ENCODE results near the gene TMEM229B. TPM values are rescaled to one million over a fixed set of nuclear protein-coding genes. Genes with fewer than 3 reads are reported as not detected.

TMEM229B gene
- total and polyA plus RNA-seq, 2 donors (not counting 1 experiment from before 2014, with no cell fraction given): 6.9 to 8.2 TPM

- intact Hi-C loops (cut with micrococcal nuclease): no loop called here
- no peak for TF ChIP-seq CTCF (IDR thresholded peaks at IDR 0.05)
- no peak for TF ChIP-seq EZH2 (IDR thresholded peaks at IDR 0.05; ENCODE audit: borderline replicate concordance, insufficient read depth, low read depth, low read length, poor library complexity, severe bottlenecking)
- Histone ChIP-seq H3K27me3 (replicated peaks in 1 of 4; ENCODE audit: control extremely low read depth in 1 of 4, control insufficient read depth in 3 of 4, insufficient read depth in 4 of 4, low read length in 3 of 4) (peaks cover 0 to 4% (median 0%) of the 10 kb centered on the region in 4 experiments), H2AFZ (ENCODE audit: insufficient read depth, low read depth, low read length, poor library complexity, severe bottlenecking) (no peak overlapping the region), H3K9ac (ENCODE audit: low read length) (no peak overlapping the region), H3K27ac (ENCODE audit: low read length in 2 of 2) (no peak overlapping the region), H3K79me2 (ENCODE audit: control insufficient read depth, insufficient read depth, low read length) (no peaks in the 10 kb centered on the region), H3K4me2 (replicated peaks; ENCODE audit: low read depth, low read length, poor library complexity, severe bottlenecking) (no peak overlapping the region), H3K4me3 (ENCODE audit: control extremely low read depth in 1 of 5, extremely low read depth in 1 of 5, insufficient read depth in 1 of 5, low read depth in 2 of 5, low read length in 4 of 5) (no peak overlapping the region), H3K4me1 (ENCODE audit: control insufficient read depth in 2 of 2, insufficient read depth in 2 of 2, low read length in 2 of 2) (no peaks in the 10 kb centered on the region), H3K36me3 (replicated peaks in 1 of 2; ENCODE audit: control extremely low read depth in 1 of 2, control insufficient read depth in 1 of 2, extremely low read depth in 1 of 2, insufficient read depth in 2 of 2, low read length in 1 of 2) (no peaks in the 10 kb centered on the region), H3K9me3 (ENCODE audit: control extremely low read depth in 1 of 3, control insufficient read depth in 2 of 3, insufficient read depth in 1 of 3, low read length in 2 of 3) (no peaks in the 10 kb centered on the region), H4K20me1 (ENCODE audit: control insufficient read depth, insufficient read depth, low read length, poor library complexity, severe bottlenecking) (no peaks in the 10 kb centered on the region)
- H3K4me3 Mint-ChIP-seq: no peak overlapping the region
- no peaks in the 10 kb centered on the region for H3K9me3 Mint-ChIP-seq (ENCODE audit: insufficient read depth)
- H3K27ac Mint-ChIP-seq: no peak overlapping the region
- ATAC-seq (ENCODE audit: low read depth) (no peak), DNase-seq (no peak)
- CTCF ChIA-PET: interaction anchor here (5.7 kb wide), 1 partner anchor 130 kb away, joined by 31 read pairs; no protein-coding TSS in a partner anchor
- POLR2A ChIA-PET: no interaction called here
- no peaks in the 10 kb centered on the region for H3K4me1 Mint-ChIP-seq
- WGBS (ENCODE audit: insufficient coverage): 100% methylated on average over 2 of the region's 2 CpGs
- peaks cover 22% of the 10 kb centered on the region for H3K27me3 Mint-ChIP-seq
These were observed 47.3 kb downstream of the TMEM229B start for GRCh38 chr14:67441256-67441655.

GRCh38 chr14:67440513-67440912, 48.0 kb downstream of the TMEM229B start:
- H3K4me1 Mint-ChIP-seq: no peaks in the 10 kb centered on the region
- Histone ChIP-seq H3K4me1 (ENCODE audit: control insufficient read depth in 2 of 2, insufficient read depth in 2 of 2, low read length in 2 of 2) (no peaks in the 10 kb centered on the region), H3K4me3 (ENCODE audit: control extremely low read depth in 1 of 5, extremely low read depth in 1 of 5, insufficient read depth in 1 of 5, low read depth in 2 of 5, low read length in 4 of 5) (no peak overlapping the region), H2AFZ (ENCODE audit: insufficient read depth, low read depth, low read length, poor library complexity, severe bottlenecking) (no peak overlapping the region), H3K36me3 (replicated peaks in 1 of 2; ENCODE audit: control extremely low read depth in 1 of 2, control insufficient read depth in 1 of 2, extremely low read depth in 1 of 2, insufficient read depth in 2 of 2, low read length in 1 of 2) (no peaks in the 10 kb centered on the region), H3K27me3 (replicated peaks in 1 of 4; ENCODE audit: control extremely low read depth in 1 of 4, control insufficient read depth in 3 of 4, insufficient read depth in 4 of 4, low read length in 3 of 4) (peaks cover 0 to 4% (median 0%) of the 10 kb centered on the region in 4 experiments), H3K79me2 (ENCODE audit: control insufficient read depth, insufficient read depth, low read length) (no peaks in the 10 kb centered on the region), H3K4me2 (replicated peaks; ENCODE audit: low read depth, low read length, poor library complexity, severe bottlenecking) (no peak overlapping the region), H3K27ac (ENCODE audit: low read length in 2 of 2) (no peak overlapping the region), H3K9me3 (ENCODE audit: control extremely low read depth in 1 of 3, control insufficient read depth in 2 of 3, insufficient read depth in 1 of 3, low read length in 2 of 3) (no peaks in the 10 kb centered on the region), H3K9ac (ENCODE audit: low read length) (no peak overlapping the region), H4K20me1 (ENCODE audit: control insufficient read depth, insufficient read depth, low read length, poor library complexity, severe bottlenecking) (no peaks in the 10 kb centered on the region)
- H3K9me3 Mint-ChIP-seq (ENCODE audit: insufficient read depth): no peaks in the 10 kb centered on the region
- intact Hi-C loops (cut with micrococcal nuclease): no loop called here
- ChIA-PET POLR2A (no interaction called here), CTCF (interaction anchor here (1.1 to 5.7 kb wide), 3 partner anchors 13 to 131 kb away, joined by 3 to 31 read pairs (median 8); no protein-coding TSS in a partner anchor)
- H3K4me3 Mint-ChIP-seq: no peak overlapping the region
- peaks cover 22% of the 10 kb centered on the region for H3K27me3 Mint-ChIP-seq
- ATAC-seq (ENCODE audit: low read depth) (no peak), DNase-seq (no peak)
- WGBS (ENCODE audit: insufficient coverage): 100% methylated on average over 3 of the region's 4 CpGs
- no peak for TF ChIP-seq EZH2 (IDR thresholded peaks at IDR 0.05; ENCODE audit: borderline replicate concordance, insufficient read depth, low read depth, low read length, poor library complexity, severe bottlenecking)
- no peak for TF ChIP-seq CTCF (IDR thresholded peaks at IDR 0.05)
- no peak overlapping the region for H3K27ac Mint-ChIP-seq
